ENCODE results near the gene PIK3IP1.

DNA sequence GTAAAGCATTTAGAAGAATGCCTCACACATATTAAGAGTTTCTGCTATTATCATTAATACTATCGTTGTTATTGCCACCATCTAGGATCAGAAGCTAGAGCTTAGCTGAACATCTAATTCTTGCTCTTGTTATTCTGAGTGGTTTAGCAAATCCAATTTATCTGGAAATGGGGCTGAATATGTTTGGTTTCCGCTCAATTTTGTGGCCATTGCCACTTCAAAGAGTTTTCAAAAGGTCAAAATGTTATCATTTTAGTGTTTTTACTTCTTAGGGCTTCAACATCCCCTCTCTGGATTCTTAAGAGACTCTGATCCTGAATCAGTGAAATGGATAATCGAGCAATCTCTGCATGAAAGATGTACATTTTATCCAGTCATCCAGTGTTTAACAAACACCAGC is 10.2 kb upstream of the PIK3IP1 start:
- TF ChIP-seq POLR2A (IDR thresholded peaks at IDR 0.05; ENCODE audit: low read depth, low read length), result no peak
- no peak for TF ChIP-seq POLR2AphosphoS5 (IDR thresholded peaks at IDR 0.05; ENCODE audit: low read depth, low read length)
- TF ChIP-seq TAF1 (IDR thresholded peaks at IDR 0.05; ENCODE audit: borderline replicate concordance, low read depth, low read length), result no peak
